Transverse colon (tissue), 4 donors: ENCODE measurements around the gene PAQR4.

Experiments
- CTCF ChIP-seq, 5 experiments: fragments of 200-600 bp in 3 of 5; fragments of 450-650 bp in 2 of 5; sonication (generic) in 3 of 5; IDR thresholded peaks; 1 replicate in 2 of 5; 2 replicates in 3 of 5; pipeline ENCODE4 v1.5.1; 2016 to 2017; ENCODE audit warnings: antibody characterized with exemption in 5 of 5, inconsistent platforms in 3 of 5, mild to moderate bottlenecking in 2 of 5, moderate library complexity in 1 of 5
- EP300 ChIP-seq: sonication (generic); formaldehyde crosslinking; IDR thresholded peaks from one replicate; pipeline ENCODE4 v1.6.1; 2017; ENCODE audit warnings: antibody characterized with exemption, low read depth
- POLR2A ChIP-seq: fragments of 450-650 bp; IDR thresholded peaks from one replicate; pipeline ENCODE4 v1.6.1; 2016; ENCODE audit warnings: antibody characterized with exemption, mild to moderate bottlenecking, moderate library complexity
- POLR2AphosphoS5 ChIP-seq, 3 donors: sonication (generic); formaldehyde crosslinking; IDR thresholded peaks; one replicate each; pipeline ENCODE4 v1.6.1; 2016; ENCODE audit warnings: antibody characterized with exemption in 3 of 3

- no peak for TF ChIP-seq CTCF (IDR thresholded peaks at IDR 0.05)
- no peak for TF ChIP-seq EP300
- TF ChIP-seq POLR2A: no peak
- TF ChIP-seq POLR2AphosphoS5 (IDR thresholded peaks at IDR 0.05): no peak
These were observed 46.8 kb downstream of the PAQR4 start for GRCh38 chr16:3015865-3016521.
